C4-2B (cell line): Measurements from ENCODE around the gene IGFBP4.

ENCODE experiments used
- CTCF ChIP-seq: fragments of 450-650 bp; conservative IDR thresholded peaks from 2 replicates; pipeline ENCODE4 v1.5.1; 2017; ENCODE audit warnings: mild to moderate bottlenecking
- ZFX ChIP-seq: fragments of 450-650 bp; IDR thresholded peaks from 2 replicates; pipeline ENCODE4 v1.6.1; 2017

- TF ChIP-seq CTCF (peak; percentile 78), ZFX (0 out of 2 replicates have a peak, but pooled peaks have one; percentile 20)
These were observed at the start of gene IGFBP4 for GRCh38 chr17:40443196-40443987.
